NOMO-1 (cell line): ENCODE results near the gene TNFRSF21.
"Not testable (repeated sequence)": the region's sequence is repeated elsewhere in the genome, so short reads cannot be mapped to it uniquely, and the experiment has no call there.

Experiments
- DNase-seq, 2 experiments: peaks; one replicate each; lab custom pipeline; 2025; ENCODE audit not compliant: unreplicated experiment in 2 of 2; lab: John Stamatoyannopoulos, UW

The TNFRSF21 gene

GRCh38 chr6:47309291-47310130 is at the start of gene TNFRSF21:
TSS of gene TNFRSF21 (minus strand) at chr6:47309905. CDS start at chr6:47309511, 394 bp downstream.
- DNase-seq: peak; percentile 82 to 83

DNA sequence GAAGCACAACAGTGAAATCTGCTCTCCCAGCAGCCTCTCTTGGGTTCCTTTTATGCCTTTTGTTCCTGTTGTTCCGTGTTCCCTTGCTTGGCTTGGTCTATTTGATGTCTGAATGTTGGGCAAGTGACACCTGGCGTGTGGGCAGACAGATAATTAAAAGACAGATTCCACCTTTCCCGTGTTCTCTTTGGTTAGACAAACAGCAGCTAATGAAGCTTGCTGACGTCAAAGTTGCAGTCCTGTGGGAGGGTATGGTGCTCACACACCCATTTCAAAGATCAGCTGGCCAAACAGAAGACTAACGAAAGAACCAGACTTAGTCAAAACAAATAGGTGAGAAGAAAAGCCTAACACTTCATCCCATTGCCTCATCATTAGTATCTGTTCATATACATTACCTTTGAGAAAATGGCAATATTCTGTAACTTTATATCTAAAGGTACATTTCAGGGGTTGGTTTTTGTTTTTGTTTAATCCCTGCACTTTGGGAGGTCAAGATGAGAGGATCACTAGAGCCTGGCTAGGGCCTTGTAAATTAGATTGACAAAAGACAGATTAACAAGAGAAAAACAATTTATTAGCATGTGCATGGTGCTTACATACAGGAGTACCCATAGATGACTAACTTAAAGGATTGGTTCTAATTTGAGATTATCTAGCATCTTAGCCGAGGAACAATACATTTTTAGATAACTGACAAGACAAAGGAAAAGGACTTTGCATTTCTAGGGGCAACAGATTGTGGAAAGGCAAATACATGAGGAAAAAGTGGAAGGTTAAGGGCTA is 48.9 kb upstream of the TNFRSF21 start:
- no peak for DNase-seq

DNA sequence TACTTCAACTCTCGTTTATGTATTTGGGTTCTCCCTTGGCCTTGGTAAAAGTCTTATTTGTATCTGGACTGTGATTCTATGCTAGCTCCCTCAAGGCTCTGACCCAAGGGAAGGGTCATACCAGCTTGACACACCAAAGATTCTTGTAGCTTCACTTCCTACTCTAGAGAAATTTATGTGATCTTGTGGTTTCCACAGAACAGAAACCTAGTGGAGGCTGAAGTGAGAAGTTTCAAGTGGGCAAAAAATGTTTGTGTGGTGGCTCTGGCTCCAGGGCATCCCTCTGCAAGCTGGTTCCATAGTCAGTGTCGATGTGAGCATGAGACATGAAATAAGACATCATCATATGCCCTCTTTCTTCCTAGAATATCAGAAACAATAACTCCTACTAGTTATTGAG is 48.1 kb upstream of the TNFRSF21 start:
- DNase-seq: peak; percentile 53 to 86

- DNase-seq: no peak
Observed at GRCh38 chr6:47355496-47355895, 45.8 kb upstream of the TNFRSF21 start.

- DNase-seq: peak in 1 of 2 experiments; percentile 72
Observed at GRCh38 chr6:47353871-47354270, 44.2 kb upstream of the TNFRSF21 start.

GRCh38 chr6:47352966-47353365 is 43.3 kb upstream of the TNFRSF21 start:
- no peak for DNase-seq

DNA sequence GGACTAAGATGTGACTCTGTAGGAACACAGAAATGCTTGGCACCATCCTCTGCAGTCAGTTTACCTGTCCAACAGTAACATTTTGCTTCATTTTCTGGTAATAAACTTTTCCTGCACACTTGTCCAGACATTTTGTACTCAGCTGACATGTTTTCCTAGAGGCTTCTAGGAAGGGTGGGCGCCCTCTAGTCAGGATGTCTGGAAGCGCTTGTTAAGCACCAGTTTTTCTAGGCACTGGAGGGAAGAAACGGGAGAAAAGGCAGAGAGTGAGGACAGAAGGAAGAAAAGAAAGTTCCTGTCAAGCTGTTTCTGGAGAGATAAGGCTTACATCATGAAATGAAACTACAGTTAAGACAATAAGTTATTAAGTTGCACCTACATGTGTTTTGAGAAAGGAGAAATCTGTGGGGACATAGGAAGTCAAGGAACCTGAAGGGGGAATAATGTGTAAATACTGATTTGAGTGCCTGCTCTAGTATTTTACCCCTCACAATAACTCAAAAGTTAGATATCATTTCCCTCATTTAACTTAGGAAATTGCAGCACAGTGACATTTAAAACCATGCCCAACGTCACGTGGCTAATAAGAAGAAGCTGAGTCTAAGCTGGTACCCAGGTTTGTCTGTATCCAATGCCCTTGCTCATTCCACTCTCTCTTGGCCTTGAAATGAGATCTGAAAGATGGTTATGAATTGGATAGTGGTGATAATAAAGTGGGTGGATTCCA is 42.7 kb upstream of the TNFRSF21 start:
- DNase-seq: no peak

GRCh38 chr6:47351621-47352020 is 41.9 kb upstream of the TNFRSF21 start:
- DNase-seq: no peak

DNA sequence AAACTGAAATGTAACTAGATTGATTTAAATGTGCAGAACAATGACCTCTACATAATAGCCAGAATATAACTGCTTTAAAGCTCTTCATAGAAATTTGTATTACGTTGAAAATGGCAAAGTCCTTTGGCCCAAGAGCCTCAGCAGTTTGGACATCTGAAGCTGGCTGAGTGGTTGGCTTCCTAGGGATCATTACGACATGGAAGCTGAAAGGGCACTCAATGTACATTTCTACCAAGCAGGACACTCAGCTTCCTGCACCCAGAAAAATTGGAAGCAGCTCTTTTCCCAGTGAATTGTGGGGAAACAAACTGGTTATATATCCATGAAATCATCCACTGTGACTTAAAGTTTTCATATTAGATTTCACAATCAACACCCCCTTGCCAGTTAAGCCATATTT is 40.2 kb upstream of the TNFRSF21 start:
- DNase-seq: no peak

DNA sequence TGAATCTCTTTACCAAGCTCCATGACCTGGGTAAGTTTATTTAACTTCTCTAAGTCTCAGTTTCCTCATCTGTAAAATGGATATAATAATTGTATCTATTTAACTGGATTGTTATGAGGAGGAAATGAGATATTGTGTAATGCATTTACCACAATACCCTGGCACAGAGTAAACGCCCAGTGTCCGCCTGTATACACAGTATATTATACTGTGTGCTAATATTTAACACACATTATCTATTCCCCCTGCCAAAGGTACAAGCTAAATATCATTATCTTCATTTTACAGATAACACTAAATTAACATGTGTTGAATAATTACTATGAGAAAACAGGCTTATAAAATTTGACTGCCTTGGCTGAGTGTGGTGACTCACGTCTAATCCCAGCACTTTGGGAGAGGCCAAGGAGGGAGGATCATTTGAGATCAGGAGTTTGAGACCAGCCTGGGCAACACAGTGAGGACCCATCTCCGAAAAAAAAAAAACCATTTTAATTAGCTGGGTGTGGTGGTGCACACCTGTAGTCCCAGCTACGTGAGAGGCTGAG is 38.7 kb upstream of the TNFRSF21 start:
- no peak for DNase-seq

DNA sequence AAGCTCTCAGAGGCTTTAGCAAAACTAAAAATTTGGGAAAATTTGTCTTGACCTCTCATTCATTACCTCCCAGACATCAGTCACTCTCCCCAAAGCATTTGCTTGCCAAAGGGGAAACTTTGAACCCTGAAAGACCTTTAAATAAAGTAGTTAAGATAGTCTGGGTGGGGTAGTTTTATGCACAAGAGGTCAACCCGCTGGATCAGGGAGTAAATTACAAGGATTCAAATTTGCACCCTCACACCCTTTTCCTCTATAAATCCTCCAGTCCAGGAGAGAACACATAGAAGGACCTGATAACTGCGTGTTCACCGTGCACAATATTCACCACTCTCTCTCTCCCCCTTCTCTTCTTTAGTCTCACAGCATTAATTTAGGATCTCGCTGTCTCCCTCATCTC is 36.1 kb upstream of the TNFRSF21 start:
- DNase-seq: no peak

- no peak for DNase-seq
Observed at GRCh38 chr6:47344022-47344421, 34.3 kb upstream of the TNFRSF21 start.

- DNase-seq: no peak
Observed at GRCh38 chr6:47343600-47343999, 33.9 kb upstream of the TNFRSF21 start.

DNA sequence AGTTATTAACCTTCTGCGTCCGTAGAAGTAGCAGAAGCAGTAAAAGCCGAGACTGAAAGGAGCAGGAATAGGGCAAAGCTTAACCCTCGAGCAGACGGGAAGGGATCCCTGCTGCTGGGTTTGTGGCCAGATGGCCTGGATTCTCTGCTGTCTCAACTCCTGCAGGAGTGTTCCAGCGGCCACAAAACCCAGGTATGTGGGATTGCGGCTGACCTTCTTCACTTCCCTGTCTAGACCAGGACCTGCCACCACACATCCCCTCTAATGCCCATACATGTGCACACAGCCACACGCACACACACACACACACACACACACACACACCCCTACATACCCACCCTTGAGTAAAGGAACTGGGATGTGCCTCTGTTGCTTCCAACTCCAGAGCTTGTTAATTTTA is 33.1 kb upstream of the TNFRSF21 start:
- DNase-seq: no peak

- DNase-seq: no peak
Observed at GRCh38 chr6:47337519-47337918, 27.8 kb upstream of the TNFRSF21 start.

- DNase-seq: no peak
Observed at GRCh38 chr6:47336334-47336733, 26.6 kb upstream of the TNFRSF21 start.

GRCh38 chr6:47335466-47335865 is 25.8 kb upstream of the TNFRSF21 start:
- DNase-seq: peak; percentile 87 to 96

DNA sequence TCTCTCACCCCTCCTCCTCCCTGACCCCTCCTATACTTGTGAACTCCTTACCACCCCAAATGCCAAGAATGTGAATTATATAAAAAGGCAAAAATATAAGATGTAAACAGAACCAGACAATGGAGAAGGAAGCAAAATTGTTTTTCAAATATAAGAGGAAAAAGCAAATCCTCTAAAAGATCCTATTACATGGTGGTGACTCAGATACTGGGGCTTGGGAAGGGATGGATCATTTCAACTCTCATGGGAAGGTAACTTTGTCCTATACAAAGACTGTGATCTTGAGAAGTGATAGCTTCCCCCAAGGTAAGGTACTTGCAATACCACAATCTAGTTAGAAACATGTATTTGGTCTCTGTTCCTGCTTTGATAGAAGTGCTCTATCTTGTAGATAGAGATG is 24.6 kb upstream of the TNFRSF21 start:
- no peak for DNase-seq

GRCh38 chr6:47328606-47329005 is 18.9 kb upstream of the TNFRSF21 start:
- DNase-seq: not testable (repeated sequence)

- not testable (repeated sequence) for DNase-seq
Observed at GRCh38 chr6:47328139-47328538, 18.4 kb upstream of the TNFRSF21 start.

GRCh38 chr6:47323887-47324286 is 14.2 kb upstream of the TNFRSF21 start:
- no peak for DNase-seq
